IMR-90 (cell line): ENCODE data around the gene ABLIM3. TPM values are rescaled to one million over a fixed set of nuclear protein-coding genes. Genes with fewer than 3 reads are reported as not detected.

Experiments
- ATAC-seq: fragments of 200-7000 bp; cut with Tn5 transposase; 2 replicates; pipeline ENCODE4 v1.9.1; 2020; ENCODE audit warnings: low read depth, mild to moderate bottlenecking, moderate library complexity
- BruUV-seq: library from RNA; stranded (reverse); fragments of 400-500 nt; replicated peaks from 2 replicates; lab custom pipeline; 2021; lab: Mats Ljungman, UMichigan
- CTCF ChIA-PET: fragments of 300-600 bp; formaldehyde crosslinking; extraction: SDS; loops from one replicate; lab custom pipeline; 2021; ENCODE audit warnings: antibody characterized with exemption; lab: Yijun Ruan, JAX
- POLR2A ChIA-PET: fragments of 300-600 bp; sonication (Branson Sonifier 250); formaldehyde crosslinking; loops from one replicate; lab custom pipeline; 2022; ENCODE audit warnings: antibody characterized with exemption; ENCODE audit not compliant: unreplicated experiment; lab: Charles Lee
- DNase-seq: peaks from one replicate; pipeline ENCODE4 v3.0.0; 2013
- H2AFZ ChIP-seq: replicated peaks from 2 replicates; pipeline ENCODE3; 2013; ENCODE audit warnings: low read length, mild to moderate bottlenecking; ENCODE audit not compliant: poor library complexity
- H2AK5ac ChIP-seq: 2 replicates; pipeline ENCODE4 v1.6.1; 2013; ENCODE audit warnings: low read depth, low read length, inconsistent platforms
- H2AK9ac ChIP-seq: replicated peaks from 2 replicates; pipeline ENCODE3; 2013; ENCODE audit warnings: mild to moderate bottlenecking, low read depth, low read length, moderate library complexity; ENCODE audit not compliant: poor library complexity
- H2BK120ac ChIP-seq: 2 replicates; pipeline ENCODE4 v1.6.1; 2013; ENCODE audit warnings: low read depth, low read length, inconsistent platforms
- H2BK15ac ChIP-seq: 3 replicates; pipeline ENCODE4 v1.6.1; 2013; ENCODE audit warnings: low read depth, low read length, inconsistent platforms
- H2BK20ac ChIP-seq: 2 replicates; pipeline ENCODE4 v1.6.1; 2013; ENCODE audit warnings: low read depth, mild to moderate bottlenecking, inconsistent platforms, low read length, moderate library complexity
- H2BK5ac ChIP-seq: 2 replicates; pipeline ENCODE4 v1.6.1; 2013; ENCODE audit warnings: mild to moderate bottlenecking, low read depth, low read length, inconsistent platforms; ENCODE audit not compliant: poor library complexity, severe bottlenecking
- H3K14ac ChIP-seq: replicated peaks from 2 replicates; pipeline ENCODE4 v1.6.1; 2013; ENCODE audit warnings: low read depth, low read length, inconsistent platforms
- H3K18ac ChIP-seq: 2 replicates; pipeline ENCODE4 v1.6.1; 2013; ENCODE audit warnings: low read depth, low read length, control low read depth
- H3K23ac ChIP-seq: 2 replicates; pipeline ENCODE4 v1.6.1; 2013; ENCODE audit warnings: low read depth, low read length, inconsistent platforms
- H3K27ac ChIP-seq: 2 replicates; pipeline ENCODE4 v1.5.1; 2013; ENCODE audit warnings: mild to moderate bottlenecking, control low read depth, low read length; ENCODE audit not compliant: insufficient read depth
- H3K27me3 ChIP-seq: 2 replicates; pipeline ENCODE4 v1.6.1; 2013; ENCODE audit warnings: low read length; ENCODE audit not compliant: control insufficient read depth, insufficient read depth
- H3K36me3 ChIP-seq: 2 replicates; pipeline ENCODE4 v1.6.1; 2013; ENCODE audit warnings: low read length, mixed read lengths; ENCODE audit not compliant: control insufficient read depth, insufficient read depth
- H3K4ac ChIP-seq: 2 replicates; pipeline ENCODE4 v1.6.1; 2013; ENCODE audit warnings: low read depth, low read length, inconsistent platforms
- H3K4me1 ChIP-seq: 2 replicates; pipeline ENCODE4 v1.6.1; 2013; ENCODE audit warnings: low read length, mixed read lengths; ENCODE audit not compliant: control insufficient read depth, insufficient read depth
- H3K4me2 ChIP-seq: 2 replicates; pipeline ENCODE4 v1.6.1; 2013; ENCODE audit warnings: low read depth, mild to moderate bottlenecking, control low read depth, low read length, moderate library complexity
- H3K4me3 ChIP-seq: 2 replicates; pipeline ENCODE4 v1.5.1; 2013; ENCODE audit warnings: low read depth, mild to moderate bottlenecking, control low read depth, low read length, moderate library complexity; ENCODE audit not compliant: insufficient read depth
- H3K56ac ChIP-seq: 2 replicates; pipeline ENCODE4 v1.6.1; 2013; ENCODE audit warnings: low read length, inconsistent platforms; ENCODE audit not compliant: insufficient read depth; ENCODE audit errors: extremely low read depth
- H3K79me1 ChIP-seq, 2 experiments: 2 replicates each; pipeline ENCODE4 v1.6.1; 2013; ENCODE audit warnings: low read length in 2 of 2, inconsistent platforms in 1 of 2, low read depth in 1 of 2
- H3K9ac ChIP-seq: 2 replicates; pipeline ENCODE4 v1.6.1; 2013; ENCODE audit warnings: low read depth, low read length, control low read depth
- H3K9me1 ChIP-seq: 2 replicates; pipeline ENCODE4 v1.6.1; 2013; ENCODE audit warnings: low read length, inconsistent platforms; ENCODE audit not compliant: insufficient read depth
- H3K9me3 ChIP-seq: 2 replicates; pipeline ENCODE4 v1.6.1; 2013; ENCODE audit warnings: low read length; ENCODE audit not compliant: control insufficient read depth, insufficient read depth
- H4K20me1 ChIP-seq: 2 replicates; pipeline ENCODE4 v1.6.1; 2013; ENCODE audit warnings: low read length, inconsistent platforms; ENCODE audit not compliant: insufficient read depth
- H4K5ac ChIP-seq: 2 replicates; pipeline ENCODE4 v1.6.1; 2013; ENCODE audit warnings: mild to moderate bottlenecking, low read depth, low read length, control low read depth
- H4K8ac ChIP-seq, 2 experiments: 2 replicates each; pipeline ENCODE4 v1.6.1; 2013; ENCODE audit warnings: low read depth in 2 of 2, low read length in 2 of 2, control low read depth in 1 of 2, inconsistent platforms in 1 of 2
- H4K91ac ChIP-seq: 2 replicates; pipeline ENCODE4 v1.6.1; 2013; ENCODE audit warnings: low read depth, low read length, inconsistent platforms; ENCODE audit not compliant: insufficient read depth
- MAFK ChIP-seq: IDR thresholded peaks from 2 replicates; pipeline ENCODE4 v1.6.1; 2012; ENCODE audit warnings: low read depth, low read length, improper control_type of control experiment
- MXI1 ChIP-seq: IDR thresholded peaks from 2 replicates; pipeline ENCODE4 v1.6.1; 2012; ENCODE audit warnings: low read depth, mild to moderate bottlenecking, low read length, moderate library complexity, borderline replicate concordance
- RAD21 ChIP-seq: IDR thresholded peaks from 2 replicates; pipeline ENCODE4 v1.6.1; 2012; ENCODE audit warnings: low read length, improper control_type of control experiment
- RCOR1 ChIP-seq: IDR thresholded peaks from 2 replicates; pipeline ENCODE4 v1.6.1; 2012; ENCODE audit warnings: mild to moderate bottlenecking, low read length, improper control_type of control experiment; ENCODE audit not compliant: insufficient replicate concordance
- WGBS, 2 experiments: methylation state at CpG; one replicate each; pipeline versions ENCODE4 v1.1.5 to v1.1.7; 2013; ENCODE audit warnings: missing lambda C conversion rate in 2 of 2; ENCODE audit not compliant: insufficient read length in 1 of 2; ENCODE audit errors: extremely low coverage in 2 of 2; 5-methylcytosine and 5-hydroxymethylcytosine counted together
- dilution Hi-C: fragments of 300-500 bp; cut with HindIII; formaldehyde crosslinking; loops from one replicate; pipeline ENCODE4 v1.14.3; 2018; ENCODE audit warnings: low sequenced_read_pairs; ENCODE audit not compliant: unreplicated experiment
- in situ Hi-C: fragments of 300-500 bp; cut with MboI; formaldehyde crosslinking; loops from 3 replicates; pipeline ENCODE4 v1.14.3; 2019; ENCODE audit warnings: low sequenced_read_pairs, inconsistent platforms, mixed read lengths
- intact Hi-C: fragments of 100-400 bp; cut with micrococcal nuclease; formaldehyde crosslinking; loops from 2 replicates; pipeline ENCODE4 v1.10.0; 2022
- polyA plus RNA-seq, 3 experiments: library from polyadenylated mRNA; depleted of rRNA; stranded (reverse); fragments of >200 nt; gene quantifications; 2 replicates each; pipeline ENCODE4 v1.2.3, GENCODE V29; 2012; ENCODE audit warnings: low replicate concordance in 1 of 3
- total RNA-seq: library from RNA; depleted of rRNA; stranded (reverse); fragments of >200 nt; gene quantifications from 2 replicates; pipeline ENCODE4 v1.2.3, GENCODE V29; 2012
- TF ChIP-seq, protein P1 (sequence below): conservative IDR thresholded peaks from 2 replicates; pipeline ENCODE4 v1.5.1; 2012; ENCODE audit warnings: mild to moderate bottlenecking, low read depth, low read length, improper control_type of control experiment
- TF ChIP-seq, protein P2 (sequence below): fragments of 150-350 bp; IDR thresholded peaks from 2 replicates; pipeline ENCODE4 v1.6.1; 2017; ENCODE audit warnings: mild to moderate bottlenecking, antibody characterized with exemption, low read length, low read depth

ABLIM3 gene
- total and polyA plus RNA-seq, 2 of the 4 experiments (the other 2 are of a cell fraction): 33.3 to 69.9 TPM

DNA sequence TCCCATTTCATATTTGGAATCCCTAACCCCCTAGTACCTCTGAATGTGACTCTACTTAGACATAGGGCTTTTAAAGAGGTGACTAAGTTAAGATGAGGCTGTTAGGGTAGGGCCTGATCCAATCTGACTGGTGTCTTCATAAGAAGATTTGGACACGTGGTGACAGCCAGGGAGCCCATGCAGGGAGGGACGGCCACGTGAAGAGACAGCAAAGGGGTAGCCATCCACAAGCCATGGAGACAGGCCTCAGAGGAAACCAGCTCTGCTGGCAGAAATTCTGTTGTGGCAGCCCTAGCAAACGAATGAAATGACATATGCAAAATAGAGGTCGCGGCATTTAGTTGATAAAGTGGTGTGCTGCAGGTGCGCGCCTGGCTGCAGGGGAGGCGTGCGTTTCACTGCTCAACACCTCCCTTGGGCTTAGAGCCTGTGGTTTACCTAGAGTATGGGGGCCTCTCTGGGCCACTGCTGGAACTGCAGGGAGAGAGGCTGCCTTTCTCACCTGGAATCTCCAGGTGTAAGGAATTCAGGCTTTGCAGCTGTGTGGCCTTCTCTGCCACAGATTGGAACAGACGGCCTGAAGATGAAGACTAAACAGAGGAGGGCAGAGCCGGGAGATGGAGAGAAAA lies 123.3 kb downstream of the ABLIM3 start:
- no peak overlapping the region for H4K91ac ChIP-seq
- BruUV-seq: no TSS peak
- peaks cover 2% of the 10 kb centered on the region; the same call in 1 of the 2 replicates for H3K9me3 ChIP-seq
- H2AK9ac ChIP-seq: no peak overlapping the region
- H3K79me1 ChIP-seq: no peaks in the 10 kb centered on the region
- no peak overlapping the region for H2AFZ ChIP-seq
- ATAC-seq (no peak), DNase-seq (no peak)
- ChIA-PET POLR2A (no interaction called here), CTCF (interaction anchor here (1.3 to 1.9 kb wide), 2 partner anchors 9 to 93 kb away, joined by 4 to 6 read pairs; partner anchors contain the start of gene PCYOX1L)
- H3K4me1 ChIP-seq: no peaks in the 10 kb centered on the region
- H3K14ac ChIP-seq: no peak overlapping the region
- no peaks in the 10 kb centered on the region for H3K9me1 ChIP-seq
- H3K4ac ChIP-seq: no peak overlapping the region; the same call in 1 of the 2 replicates
- no peak overlapping the region for H3K18ac ChIP-seq
- H3K9ac ChIP-seq: no peak overlapping the region
- no peak overlapping the region for H3K56ac ChIP-seq
- H2BK20ac ChIP-seq: no peak overlapping the region; the same call in 1 of the 2 replicates
- H3K4me2 ChIP-seq: no peak overlapping the region
- H4K5ac ChIP-seq: no peak overlapping the region
- H3K23ac ChIP-seq: no peak overlapping the region
- H2BK5ac ChIP-seq: no peak overlapping the region
- no peaks in the 10 kb centered on the region for H4K20me1 ChIP-seq
- H3K4me3 ChIP-seq: no peak overlapping the region
- in situ Hi-C loops: loop anchor here (10.0 kb wide), 1 partner anchor 530 kb away; no protein-coding TSS in a partner anchor
- WGBS, 2 experiments: 37% methylated on average over 7 of the region's 12 CpGs; no CpG with 5 or more reads in 1 of the 2 experiments
- no peaks in the 10 kb centered on the region for H3K36me3 ChIP-seq
- TF ChIP-seq, protein P1, sequence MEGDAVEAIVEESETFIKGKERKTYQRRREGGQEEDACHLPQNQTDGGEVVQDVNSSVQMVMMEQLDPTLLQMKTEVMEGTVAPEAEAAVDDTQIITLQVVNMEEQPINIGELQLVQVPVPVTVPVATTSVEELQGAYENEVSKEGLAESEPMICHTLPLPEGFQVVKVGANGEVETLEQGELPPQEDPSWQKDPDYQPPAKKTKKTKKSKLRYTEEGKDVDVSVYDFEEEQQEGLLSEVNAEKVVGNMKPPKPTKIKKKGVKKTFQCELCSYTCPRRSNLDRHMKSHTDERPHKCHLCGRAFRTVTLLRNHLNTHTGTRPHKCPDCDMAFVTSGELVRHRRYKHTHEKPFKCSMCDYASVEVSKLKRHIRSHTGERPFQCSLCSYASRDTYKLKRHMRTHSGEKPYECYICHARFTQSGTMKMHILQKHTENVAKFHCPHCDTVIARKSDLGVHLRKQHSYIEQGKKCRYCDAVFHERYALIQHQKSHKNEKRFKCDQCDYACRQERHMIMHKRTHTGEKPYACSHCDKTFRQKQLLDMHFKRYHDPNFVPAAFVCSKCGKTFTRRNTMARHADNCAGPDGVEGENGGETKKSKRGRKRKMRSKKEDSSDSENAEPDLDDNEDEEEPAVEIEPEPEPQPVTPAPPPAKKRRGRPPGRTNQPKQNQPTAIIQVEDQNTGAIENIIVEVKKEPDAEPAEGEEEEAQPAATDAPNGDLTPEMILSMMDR: peak; percentile 34; the same call in 1 of the 2 replicates
- peak; percentile 43 for TF ChIP-seq RAD21
- TF ChIP-seq, protein P2, sequence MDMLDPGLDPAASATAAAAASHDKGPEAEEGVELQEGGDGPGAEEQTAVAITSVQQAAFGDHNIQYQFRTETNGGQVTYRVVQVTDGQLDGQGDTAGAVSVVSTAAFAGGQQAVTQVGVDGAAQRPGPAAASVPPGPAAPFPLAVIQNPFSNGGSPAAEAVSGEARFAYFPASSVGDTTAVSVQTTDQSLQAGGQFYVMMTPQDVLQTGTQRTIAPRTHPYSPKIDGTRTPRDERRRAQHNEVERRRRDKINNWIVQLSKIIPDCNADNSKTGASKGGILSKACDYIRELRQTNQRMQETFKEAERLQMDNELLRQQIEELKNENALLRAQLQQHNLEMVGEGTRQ: no peak
- no peak for TF ChIP-seq MAFK
- TF ChIP-seq RCOR1: no peak
- TF ChIP-seq MXI1: no peak
- H2BK15ac ChIP-seq: 0 out of 3 replicates have a peak overlapping the region, but pooled peaks have one; percentile 36
- no peak overlapping the region for H3K27ac ChIP-seq
- dilution Hi-C loops: no loop called here
- H2AK5ac ChIP-seq: peak overlapping the region; percentile 49
- H4K8ac ChIP-seq: no peak overlapping the region
- H3K27me3 ChIP-seq: no peaks in the 10 kb centered on the region
- no peak overlapping the region for H2BK120ac ChIP-seq
- intact Hi-C loops: loop anchor here (2.0 to 5.0 kb wide), 4 partner anchors 83 to 532 kb away; partner anchors contain the start of gene GRPEL2
